Panc1 (cell line): ENCODE measurements around the gene SYT11. TPM values are rescaled to one million over a fixed set of nuclear protein-coding genes. Genes with fewer than 3 reads are reported as not detected.

Experiments used
- ATAC-seq: fragments of 200-7000 bp; cut with Tn5 transposase; 2 replicates; pipeline ENCODE4 v1.9.1; 2020; ENCODE audit warnings: mild to moderate bottlenecking, moderate library complexity
- BruUV-seq: library from RNA; stranded (reverse); fragments of 400-500 nt; replicated peaks from 2 replicates; lab custom pipeline; 2021; lab: Mats Ljungman, UMichigan
- CTCF ChIA-PET: fragments of 300-600 bp; sonication (Branson Sonifier 250); formaldehyde crosslinking; loops from one replicate; lab custom pipeline; 2022; ENCODE audit warnings: antibody characterized with exemption; lab: Charles Lee
- POLR2A ChIA-PET: fragments of 300-600 bp; sonication (Branson Sonifier 250); formaldehyde crosslinking; loops from one replicate; lab custom pipeline; 2022; ENCODE audit warnings: antibody characterized with exemption; lab: Charles Lee
- DNase-seq: peaks from one replicate; pipeline ENCODE4 v3.0.0-alpha.2; 2010; ENCODE audit warnings: low read depth, low spot score
- H3K27ac ChIP-seq: 2 replicates; pipeline ENCODE4 v1.5.1; 2011; ENCODE audit warnings: mild to moderate bottlenecking, low read length, inconsistent platforms
- H3K27me3 ChIP-seq: fragments of 200-500 bp; sonication (Bioruptor generic); 2 replicates; pipeline ENCODE4 v1.6.0; 2014; ENCODE audit warnings: low read length, inconsistent platforms; ENCODE audit not compliant: control insufficient read depth, insufficient read depth
- H3K36me3 ChIP-seq: fragments of 200-500 bp; sonication (Bioruptor generic); 2 replicates; pipeline ENCODE4 v1.5.1; 2014; ENCODE audit warnings: inconsistent platforms, mild to moderate bottlenecking, low read length, moderate library complexity; ENCODE audit not compliant: control insufficient read depth, insufficient read depth
- H3K4me1 ChIP-seq: 2 replicates; pipeline ENCODE4 v1.5.1; 2011; ENCODE audit warnings: inconsistent platforms, mild to moderate bottlenecking, low read length, moderate library complexity; ENCODE audit not compliant: control insufficient read depth, insufficient read depth
- H3K4me3 ChIP-seq, 2 experiments: 2 replicates each; pipeline ENCODE4 v1.5.1; 2011 to 2012; ENCODE audit warnings: low read depth in 2 of 2, low read length in 2 of 2, mild to moderate bottlenecking in 2 of 2, inconsistent platforms in 1 of 2, moderate library complexity in 1 of 2
- H3K9me3 ChIP-seq: fragments of 200-500 bp; sonication (Bioruptor generic); 2 replicates; pipeline ENCODE4 v1.5.1; 2014; ENCODE audit warnings: low read depth, mild to moderate bottlenecking, inconsistent platforms, low read length, moderate library complexity; ENCODE audit not compliant: control insufficient read depth, insufficient read depth
- CTCF ChIP-seq: fragments of 450-650 bp; IDR thresholded peaks from 2 replicates; pipeline ENCODE4 v1.5.1; 2017; ENCODE audit warnings: mild to moderate bottlenecking
- POLR2AphosphoS5 ChIP-seq: IDR thresholded peaks from 2 replicates; pipeline ENCODE4 v1.6.1; 2012; ENCODE audit warnings: mild to moderate bottlenecking, low read depth, low read length, moderate library complexity
- REST ChIP-seq, 2 experiments: IDR thresholded peaks; 2 replicates each; pipeline ENCODE4 v1.6.1; 2011 to 2012; ENCODE audit warnings: low read depth in 2 of 2, control low read depth in 1 of 2, low read length in 1 of 2, mild to moderate bottlenecking in 1 of 2, moderate library complexity in 1 of 2; ENCODE audit not compliant: insufficient read depth in 1 of 2
- SIN3A ChIP-seq: IDR thresholded peaks from 2 replicates; pipeline ENCODE4 v1.6.1; 2012; ENCODE audit warnings: low read depth, mild to moderate bottlenecking, low read length, moderate library complexity, borderline replicate concordance; ENCODE audit not compliant: insufficient read depth
- TCF7L2 ChIP-seq: IDR thresholded peaks from 2 replicates; pipeline ENCODE4 v1.6.1; 2011; ENCODE audit warnings: mild to moderate bottlenecking, low read depth, low read length, inconsistent platforms
- in situ Hi-C: cut with HindIII; loops from 2 replicates; pipeline ENCODE4 v1.10.0; 2016; ENCODE audit warnings: low sequenced_read_pairs, low pct_unique_long_range_greater_than_20kb
- intact Hi-C: fragments of 100-400 bp; cut with micrococcal nuclease; formaldehyde crosslinking; loops from one replicate; pipeline ENCODE4 v1.10.0; 2022; ENCODE audit not compliant: unreplicated experiment
- total RNA-seq: library from RNA; stranded (reverse); gene quantifications from one replicate; pipeline ENCODE4 v1.2.1, GENCODE V29; 2021; ENCODE audit not compliant: unreplicated experiment

SYT11 gene
- total RNA-seq, 1 experiment from 2014 or later = 4.0 TPM

GRCh38 chr1:155880251-155880650 is 20.9 kb downstream of the SYT11 start:
- Histone ChIP-seq H3K9me3 (no peaks in the 10 kb centered on the region), H3K27ac (no peak overlapping the region), H3K27me3 (no peaks in the 10 kb centered on the region), H3K4me1 (no peaks in the 10 kb centered on the region), H3K4me3 (no peak overlapping the region), H3K36me3 (no peaks in the 10 kb centered on the region)
- DNase-seq (no peak), ATAC-seq (no peak)
- in situ Hi-C loops = no loop called here
- TF ChIP-seq TCF7L2 = no peak
- no peak for TF ChIP-seq POLR2AphosphoS5
- no peak for TF ChIP-seq CTCF
- no peak for TF ChIP-seq REST (IDR thresholded peaks at IDR 0.05; ENCODE audit: insufficient read depth in 1 of 2, low read depth in 2 of 2, low read length in 1 of 2)
- TF ChIP-seq SIN3A = no peak
- intact Hi-C loops = no loop called here
- no TSS peak for BruUV-seq
- CTCF ChIA-PET = no interaction called here
- POLR2A ChIA-PET = no interaction called here

GRCh38 chr1:155880950-155881349 is 21.6 kb downstream of the SYT11 start:
- CTCF ChIA-PET = no interaction called here
- no TSS peak for BruUV-seq
- ATAC-seq (no peak), DNase-seq (no peak)
- no peak overlapping the region for H3K4me3 ChIP-seq
- in situ Hi-C loops = no loop called here
- no peaks in the 10 kb centered on the region for H3K4me1 ChIP-seq
- intact Hi-C loops = no loop called here
- TF ChIP-seq CTCF (no peak), SIN3A (no peak), TCF7L2 (no peak), REST (IDR thresholded peaks at IDR 0.05; ENCODE audit: insufficient read depth in 1 of 2, low read depth in 2 of 2, low read length in 1 of 2) (no peak), POLR2AphosphoS5 (no peak)
- H3K27ac ChIP-seq = no peak overlapping the region
- POLR2A ChIA-PET = no interaction called here
- H3K36me3 ChIP-seq = no peaks in the 10 kb centered on the region
- H3K9me3 ChIP-seq = no peaks in the 10 kb centered on the region
- H3K27me3 ChIP-seq = no peaks in the 10 kb centered on the region
